Calu3 (cell line): ENCODE data around the gene MRPL58. TPM values are rescaled to one million over a fixed set of nuclear protein-coding genes. Genes with fewer than 3 reads are reported as not detected.

Experiments
- BruUV-seq: library from RNA; stranded (reverse); fragments of 400-500 nt; replicated peaks from 2 replicates; lab custom pipeline; 2021; lab: Mats Ljungman, UMichigan
- CTCF ChIA-PET: fragments of 300-600 bp; sonication (Branson Sonifier 250); formaldehyde crosslinking; loops from one replicate; lab custom pipeline; 2022; ENCODE audit warnings: antibody characterized with exemption; lab: Charles Lee
- DNase-seq: peaks from one replicate; pipeline ENCODE4 v3.0.0; 2022
- H3K27ac Mint-ChIP-seq: one replicate; pipeline ENCODE4 v1.8.0; 2022; ENCODE audit warnings: mixed read lengths; ENCODE audit not compliant: unreplicated experiment
- H3K27me3 Mint-ChIP-seq: one replicate; pipeline ENCODE4 v1.8.0; 2022; ENCODE audit warnings: mixed read lengths; ENCODE audit not compliant: unreplicated experiment
- H3K36me3 Mint-ChIP-seq: one replicate; pipeline ENCODE4 v1.8.0; 2022; ENCODE audit warnings: mild to moderate bottlenecking, moderate library complexity, mixed read lengths; ENCODE audit not compliant: insufficient read depth, unreplicated experiment
- H3K4me1 Mint-ChIP-seq: one replicate; pipeline ENCODE4 v1.8.0; 2022; ENCODE audit warnings: mild to moderate bottlenecking, low read depth, mixed read lengths; ENCODE audit not compliant: unreplicated experiment
- H3K4me3 Mint-ChIP-seq: one replicate; pipeline ENCODE4 v1.8.0; 2022; ENCODE audit warnings: mild to moderate bottlenecking, low read depth, moderate library complexity, mixed read lengths; ENCODE audit not compliant: unreplicated experiment
- H3K9me3 Mint-ChIP-seq: one replicate; pipeline ENCODE4 v1.8.0; 2022; ENCODE audit warnings: low read depth, mixed read lengths; ENCODE audit not compliant: unreplicated experiment
- CTCF ChIP-seq: fragments of 200-600 bp; IDR thresholded peaks from one replicate; pipeline ENCODE4 v1.8.0; 2022; ENCODE audit warnings: antibody characterized with exemption; ENCODE audit not compliant: unreplicated experiment
- intact Hi-C: fragments of 100-400 bp; cut with micrococcal nuclease; formaldehyde crosslinking; loops from one replicate; pipeline ENCODE4 v1.10.0; 2022; ENCODE audit not compliant: unreplicated experiment
- total RNA-seq: library from RNA; stranded (reverse); gene quantifications from 2 replicates; pipeline ENCODE4 v1.2.3, GENCODE V29; 2022

Gene MRPL58
- total RNA-seq, 1 experiment from 2014 or later: 49.0 TPM

GRCh38 chr17:75064867-75065561, 52.5 kb downstream of the MRPL58 start:
- CTCF ChIA-PET: interaction anchor here (1.0 kb wide), 1 partner anchor 45 kb away, joined by 3 read pairs; the partner anchor contains the start of gene ARMC7
- Mint-ChIP-seq H3K4me3 (no peak overlapping the region), H3K4me1 (no peaks in the 10 kb centered on the region), H3K36me3 (peaks cover 39% of the 10 kb centered on the region), H3K27ac (no peak overlapping the region), H3K27me3 (no peaks in the 10 kb centered on the region), H3K9me3 (no peaks in the 10 kb centered on the region)
- BruUV-seq: TSS peak; percentile 40
- DNase-seq: no peak
- no peak for TF ChIP-seq CTCF
- intact Hi-C loops: no loop called here

- Mint-ChIP-seq H3K4me1 (no peaks in the 10 kb centered on the region), H3K9me3 (no peaks in the 10 kb centered on the region), H3K36me3 (peaks cover 39% of the 10 kb centered on the region), H3K4me3 (no peak overlapping the region), H3K27ac (no peak overlapping the region), H3K27me3 (no peaks in the 10 kb centered on the region)
- no peak for DNase-seq
- CTCF ChIA-PET: no interaction called here
- no TSS peak for BruUV-seq
- intact Hi-C loops: no loop called here
- no peak for TF ChIP-seq CTCF
Observed at GRCh38 chr17:75065562-75066151, 53.2 kb downstream of the MRPL58 start.

- no peak overlapping the region for H3K4me3 Mint-ChIP-seq
- H3K27ac Mint-ChIP-seq: no peak overlapping the region
- BruUV-seq: no TSS peak
- CTCF ChIA-PET: interaction anchor here (0.6 to 2.5 kb wide), 3 partner anchors 38 to 155 kb away, joined by 4 to 17 read pairs (median 8); no protein-coding TSS in a partner anchor
- no peak for DNase-seq
- intact Hi-C loops: no loop called here
- H3K4me1 Mint-ChIP-seq: peaks cover 5% of the 10 kb centered on the region
- TF ChIP-seq CTCF: no peak
- H3K9me3 Mint-ChIP-seq: no peaks in the 10 kb centered on the region
- H3K36me3 Mint-ChIP-seq: peaks cover 29% of the 10 kb centered on the region
- H3K27me3 Mint-ChIP-seq: no peaks in the 10 kb centered on the region
Observed at GRCh38 chr17:75067856-75068255, 55.4 kb downstream of the MRPL58 start.

GRCh38 chr17:75068750-75069149, 56.3 kb downstream of the MRPL58 start:
- H3K9me3 Mint-ChIP-seq: no peaks in the 10 kb centered on the region
- CTCF ChIA-PET: interaction anchor here (0.8 to 2.5 kb wide), 5 partner anchors 14 to 133 kb away, joined by 3 to 17 read pairs (median 9); no protein-coding TSS in a partner anchor
- no peaks in the 10 kb centered on the region for H3K27me3 Mint-ChIP-seq
- peaks cover 5% of the 10 kb centered on the region for H3K4me1 Mint-ChIP-seq
- intact Hi-C loops: loop anchor here (1.0 kb wide), 1 partner anchor 37 kb away; no protein-coding TSS in a partner anchor
- no TSS peak for BruUV-seq
- DNase-seq: no peak
- H3K36me3 Mint-ChIP-seq: peaks cover 20% of the 10 kb centered on the region
- no peak overlapping the region for H3K4me3 Mint-ChIP-seq
- H3K27ac Mint-ChIP-seq: no peak overlapping the region
- no peak for TF ChIP-seq CTCF
